ENCODE data around the gene AGBL4.

Gene AGBL4

GRCh38 chr1:49723662-49724061 is 300.1 kb downstream of the AGBL4 start:
- no peak for DNase-seq (ENCODE audit: low read depth in 3 of 3, low spot score in 1 of 3)

GRCh38 chr1:49694251-49694827 is 329.4 kb downstream of the AGBL4 start:
- no peak for DNase-seq (ENCODE audit: low read depth in 3 of 3, low spot score in 1 of 3)

- no peak for DNase-seq (ENCODE audit: low read depth in 3 of 3, low spot score in 1 of 3)
These were observed 337.6 kb downstream of the AGBL4 start for GRCh38 chr1:49686107-49686506.

- no peak for DNase-seq (ENCODE audit: low read depth in 3 of 3, low spot score in 1 of 3)
These were observed 346.0 kb downstream of the AGBL4 start for GRCh38 chr1:49677706-49678105.

GRCh38 chr1:49651136-49651535 is 372.6 kb downstream of the AGBL4 start:
- DNase-seq (ENCODE audit: low read depth in 3 of 3, low spot score in 1 of 3) = no peak

GRCh38 chr1:49630156-49630555 is 393.6 kb downstream of the AGBL4 start:
- DNase-seq (ENCODE audit: low read depth in 3 of 3, low spot score in 1 of 3) = no peak

GRCh38 chr1:49627781-49628180 is 396.0 kb downstream of the AGBL4 start:
- DNase-seq (ENCODE audit: low read depth in 3 of 3, low spot score in 1 of 3) = no peak

- no peak for DNase-seq (ENCODE audit: low read depth in 3 of 3, low spot score in 1 of 3)
These were observed 397.3 kb downstream of the AGBL4 start for GRCh38 chr1:49626472-49626871.

- DNase-seq (ENCODE audit: low read depth in 3 of 3, low spot score in 1 of 3) = no peak
These were observed 400.9 kb downstream of the AGBL4 start for GRCh38 chr1:49622877-49623276.

- DNase-seq (ENCODE audit: low read depth in 3 of 3, low spot score in 1 of 3) = no peak
These were observed 417.7 kb downstream of the AGBL4 start for GRCh38 chr1:49606082-49606481.

- no peak for DNase-seq (ENCODE audit: low read depth in 3 of 3, low spot score in 1 of 3)
These were observed 426.3 kb downstream of the AGBL4 start for GRCh38 chr1:49597436-49597835.

GRCh38 chr1:49576327-49576901 is 447.3 kb downstream of the AGBL4 start:
- no peak for DNase-seq (ENCODE audit: low read depth in 3 of 3, low spot score in 1 of 3)

GRCh38 chr1:49556676-49557234 is 467.0 kb downstream of the AGBL4 start:
- no peak for DNase-seq (ENCODE audit: low read depth in 3 of 3, low spot score in 1 of 3)

- no peak for DNase-seq (ENCODE audit: low read depth in 3 of 3, low spot score in 1 of 3)
These were observed 471.7 kb downstream of the AGBL4 start for GRCh38 chr1:49552101-49552500.

GRCh38 chr1:49544615-49545014 is 479.1 kb downstream of the AGBL4 start:
- DNase-seq (ENCODE audit: low read depth in 3 of 3, low spot score in 1 of 3) = no peak

GRCh38 chr1:49541096-49541752 is 482.5 kb downstream of the AGBL4 start:
- no peak for DNase-seq (ENCODE audit: low read depth in 3 of 3, low spot score in 1 of 3)

- DNase-seq (ENCODE audit: low read depth in 3 of 3, low spot score in 1 of 3) = no peak
These were observed 496.0 kb downstream of the AGBL4 start for GRCh38 chr1:49527606-49528305.

GRCh38 chr1:49526672-49527071 is 497.1 kb downstream of the AGBL4 start:
- DNase-seq (ENCODE audit: low read depth in 3 of 3, low spot score in 1 of 3) = no peak

- no peak for DNase-seq (ENCODE audit: low read depth in 3 of 3, low spot score in 1 of 3)
These were observed 500.0 kb downstream of the AGBL4 start for GRCh38 chr1:49523764-49524163.

- DNase-seq (ENCODE audit: low read depth in 3 of 3, low spot score in 1 of 3) = no peak
These were observed 556.8 kb downstream of the AGBL4 start for GRCh38 chr1:49466961-49467360.

GRCh38 chr1:49465486-49466185 is 558.1 kb downstream of the AGBL4 start:
- no peak for DNase-seq (ENCODE audit: low read depth in 3 of 3, low spot score in 1 of 3)
